Measurements from ENCODE around the gene IER3. TPM values are rescaled to one million over a fixed set of nuclear protein-coding genes. Genes with fewer than 3 reads are reported as not detected.

Gene IER3
- polyA plus RNA-seq, 1 donor = 15.2 TPM

- DNase-seq = no peak
Observed at GRCh38 chr6:30709101-30709868, 35.1 kb downstream of the IER3 start.

GRCh38 chr6:30707281-30707850 lies 37.0 kb downstream of the IER3 start:
- no peak for DNase-seq

GRCh38 chr6:30705620-30706019 lies 38.7 kb downstream of the IER3 start:
- DNase-seq = no peak

GRCh38 chr6:30703821-30704220 lies 40.5 kb downstream of the IER3 start:
- DNase-seq = no peak

DNA sequence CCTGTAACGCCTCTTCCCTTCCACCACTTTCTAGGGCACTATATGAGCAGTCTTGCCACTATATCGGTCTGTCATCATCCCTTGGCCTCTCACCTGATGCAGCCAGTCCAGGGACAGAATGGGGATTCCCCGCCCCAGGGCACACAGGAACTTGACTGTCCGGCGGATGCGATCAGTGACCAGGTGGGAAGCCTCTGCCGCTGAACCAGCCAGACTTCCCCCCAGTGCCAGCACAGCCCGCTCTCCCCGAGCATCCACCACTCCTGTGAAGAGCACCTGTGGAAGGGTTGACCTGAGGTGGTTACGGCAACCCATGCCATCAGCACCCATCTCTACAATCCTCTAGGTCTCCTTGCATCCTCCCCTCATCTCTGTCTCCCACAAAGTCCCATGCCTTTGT lies 41.3 kb downstream of the IER3 start:
- DNase-seq = no peak

GRCh38 chr6:30700340-30700739 lies 44.0 kb downstream of the IER3 start:
- no peak for DNase-seq

- DNase-seq = no peak
Observed at GRCh38 chr6:30696432-30696831, 47.9 kb downstream of the IER3 start.

Other genes with a start within 250 kb of the IER3 start
- 98.1 TPM for gene GNL1, start 188.1 kb downstream of the IER3 start, polyA plus RNA-seq (ENCODE audit: insufficient read length)
- 40.2 TPM for gene PRR3, start 187.3 kb downstream of the IER3 start, polyA plus RNA-seq (ENCODE audit: insufficient read length)
- gene ABCF1, start 173.1 kb downstream of the IER3 start, polyA plus RNA-seq (ENCODE audit: insufficient read length) = 76.0 TPM
- 57.8 TPM for gene PPP1R10, start 127.3 kb downstream of the IER3 start, polyA plus RNA-seq (ENCODE audit: insufficient read length)
- gene MRPS18B, start 126.7 kb downstream of the IER3 start, polyA plus RNA-seq (ENCODE audit: insufficient read length) = 55.8 TPM
- gene ATAT1, start 117.7 kb downstream of the IER3 start, polyA plus RNA-seq (ENCODE audit: insufficient read length) = 60.6 TPM
- gene C6orf136, start 97.4 kb downstream of the IER3 start, polyA plus RNA-seq (ENCODE audit: insufficient read length) = 24.1 TPM
- gene DHX16, start 71.5 kb downstream of the IER3 start, polyA plus RNA-seq (ENCODE audit: insufficient read length) = 56.9 TPM
- 36.9 TPM for gene PPP1R18, start 57.9 kb downstream of the IER3 start, polyA plus RNA-seq (ENCODE audit: insufficient read length)
- 38.1 TPM for gene NRM, start 53.6 kb downstream of the IER3 start, polyA plus RNA-seq (ENCODE audit: insufficient read length)
- gene MDC1, start 27.3 kb downstream of the IER3 start, polyA plus RNA-seq (ENCODE audit: insufficient read length) = 53.0 TPM
- gene TUBB, start 24.2 kb downstream of the IER3 start, polyA plus RNA-seq (ENCODE audit: insufficient read length) = 1,353 TPM
- 136 TPM for gene FLOT1, start 1.9 kb downstream of the IER3 start, polyA plus RNA-seq (ENCODE audit: insufficient read length)
- 167 TPM for gene DDR1, start 140.0 kb upstream of the IER3 start, polyA plus RNA-seq (ENCODE audit: insufficient read length)
- 45.4 TPM for gene GTF2H4, start 163.7 kb upstream of the IER3 start, polyA plus RNA-seq (ENCODE audit: insufficient read length)
- gene VARS2, start 169.7 kb upstream of the IER3 start, polyA plus RNA-seq (ENCODE audit: insufficient read length) = 52.6 TPM
- gene SFTA2, start 187.6 kb upstream of the IER3 start, polyA plus RNA-seq (ENCODE audit: insufficient read length) = 0.76 TPM
- gene MUCL3, start 196.4 kb upstream of the IER3 start, polyA plus RNA-seq (ENCODE audit: insufficient read length) = 0.10 TPM
- gene MUC21, start 239.2 kb upstream of the IER3 start, polyA plus RNA-seq (ENCODE audit: insufficient read length) = not detected